Lower leg skin (tissue), 3 donors: ENCODE results near the gene GRIK4.

ENCODE experiments used
- CTCF ChIP-seq, 3 donors: fragments of 450-650 bp; IDR thresholded peaks; one replicate each; pipeline ENCODE4 v1.5.1; 2016; ENCODE audit warnings: antibody characterized with exemption in 3 of 3, mild to moderate bottlenecking in 3 of 3, moderate library complexity in 2 of 3
- POLR2A ChIP-seq, 2 donors: fragments of 450-650 bp; IDR thresholded peaks; one replicate each; pipeline ENCODE4 v1.6.1; 2016 to 2017; ENCODE audit warnings: antibody characterized with exemption in 2 of 2, mild to moderate bottlenecking in 1 of 2, moderate library complexity in 1 of 2

DNA sequence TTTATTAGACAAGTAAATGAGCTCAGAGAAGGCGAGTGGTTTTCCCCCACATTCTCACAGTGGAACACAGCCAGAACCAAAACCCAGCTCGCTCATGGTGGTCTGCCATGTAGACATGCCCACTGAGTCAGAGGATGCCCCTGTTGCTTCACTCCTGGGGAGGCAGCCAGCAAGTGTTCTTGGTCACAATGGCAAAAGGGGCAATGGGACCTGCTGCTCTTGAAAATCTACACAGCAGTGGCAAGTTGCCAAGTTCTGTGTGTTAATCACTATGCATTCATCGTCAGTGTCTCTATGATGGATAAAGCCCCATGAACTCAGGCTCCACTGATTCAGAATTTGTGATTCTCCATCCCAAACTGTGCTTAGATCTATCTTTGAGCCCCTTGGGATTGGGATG is 447.6 kb downstream of the GRIK4 start:
- TF ChIP-seq POLR2A (IDR thresholded peaks at IDR 0.05) (no peak), CTCF (IDR thresholded peaks at IDR 0.05) (no peak)
